H1 (cell line): Measurements from ENCODE around the gene SRCIN1.
"Not testable (repeated sequence)": the region's sequence is repeated elsewhere in the genome, so short reads cannot be mapped to it uniquely, and the experiment has no call there.

Source experiments
- ATF2 ChIP-seq: IDR thresholded peaks from 2 replicates; pipeline ENCODE4 v1.6.1; 2012; ENCODE audit warnings: low read length, inconsistent platforms
- CTCF ChIP-seq, 3 experiments: IDR thresholded peaks; 1 replicate in 2 of 3; 2 replicates in 1 of 3; pipeline versions ENCODE4 v1.5.1 to v1.6.1; 2011; ENCODE audit warnings: low read length in 3 of 3, mild to moderate bottlenecking in 3 of 3, inconsistent platforms in 2 of 3, low read depth in 1 of 3, moderate library complexity in 1 of 3; ENCODE audit not compliant: insufficient read depth in 1 of 3; ENCODE audit errors: control extremely low read depth in 1 of 3
- EGR1 ChIP-seq: IDR thresholded peaks from 2 replicates; pipeline ENCODE4 v1.6.1; 2011; ENCODE audit warnings: low read depth, low read length, borderline replicate concordance
- GTF2F1 ChIP-seq: IDR thresholded peaks from 2 replicates; pipeline ENCODE4 v1.6.1; 2012; ENCODE audit warnings: low read depth, low read length, improper control_type of control experiment, borderline replicate concordance
- JUN ChIP-seq: IDR thresholded peaks from 2 replicates; pipeline ENCODE4 v1.6.1; 2011; ENCODE audit warnings: low read depth, mild to moderate bottlenecking, improper control_type of control experiment, low read length
- KDM4A ChIP-seq: IDR thresholded peaks from one replicate; pipeline ENCODE4 v1.7.1; 2012; ENCODE audit warnings: low read depth, mild to moderate bottlenecking, moderate library complexity, low read length, inconsistent platforms; ENCODE audit not compliant: severe bottlenecking
- PHF8 ChIP-seq: fragments of 200-600 bp; sonication (generic); conservative IDR thresholded peaks from 2 replicates; pipeline ENCODE4 v1.7.1; 2012; ENCODE audit warnings: low read depth, mild to moderate bottlenecking, inconsistent platforms, low read length, moderate library complexity
- POLR2A ChIP-seq, 2 experiments: IDR thresholded peaks; 1 replicate in 1 of 2; 2 replicates in 1 of 2; pipeline ENCODE4 v1.6.1; 2011; ENCODE audit warnings: low read depth in 2 of 2, low read length in 2 of 2, mild to moderate bottlenecking in 2 of 2; ENCODE audit errors: control extremely low read depth in 1 of 2
- POLR2AphosphoS5 ChIP-seq: IDR thresholded peaks from 2 replicates; pipeline ENCODE4 v1.6.1; 2011; ENCODE audit warnings: low read depth, low read length
- RFX5 ChIP-seq: IDR thresholded peaks from 2 replicates; pipeline ENCODE4 v1.6.1; 2011; ENCODE audit warnings: low read depth, low read length, improper control_type of control experiment, borderline replicate concordance
- SP1 ChIP-seq: IDR thresholded peaks from 2 replicates; pipeline ENCODE4 v1.6.1; 2011; ENCODE audit warnings: low read depth, low read length
- TAF1 ChIP-seq: IDR thresholded peaks from 2 replicates; pipeline ENCODE4 v1.6.1; 2011; ENCODE audit warnings: mild to moderate bottlenecking, low read depth, low read length
- TCF12 ChIP-seq: IDR thresholded peaks from 2 replicates; pipeline ENCODE4 v1.6.1; 2011; ENCODE audit warnings: low read depth, mild to moderate bottlenecking, low read length
- YY1 ChIP-seq: IDR thresholded peaks from 2 replicates; pipeline ENCODE4 v1.6.1; 2011; ENCODE audit warnings: low read depth, mild to moderate bottlenecking, low read length

GRCh38 chr17:38626606-38627226 lies 21.0 kb upstream of the SRCIN1 start:
- TF ChIP-seq POLR2AphosphoS5; PHF8; TCF12; POLR2A (IDR thresholded peaks at IDR 0.05; ENCODE audit: control extremely low read depth in 1 of 2, low read depth in 2 of 2, low read length in 2 of 2); SP1; CTCF (IDR thresholded peaks at IDR 0.05; ENCODE audit: control extremely low read depth in 1 of 3, insufficient read depth in 1 of 3, low read depth in 1 of 3, low read length in 3 of 3); ATF2; RFX5; JUN; EGR1; TAF1; GTF2F1; KDM4A; YY1: not testable (repeated sequence)
